Liver (tissue), 9 donors: ENCODE measurements around the gene ANKRD27. TPM values are rescaled to one million over a fixed set of nuclear protein-coding genes. Genes with fewer than 3 reads are reported as not detected.

ENCODE experiments used
- DNase-seq: peaks from one replicate; pipeline ENCODE4 v3.0.0-alpha.2; 2017; ENCODE audit warnings: low spot score
- H3K27ac ChIP-seq, 2 donors: one replicate each; pipeline ENCODE4 v1.7.0; 2013; ENCODE audit warnings: inconsistent platforms in 2 of 2, low read length in 2 of 2, control low read depth in 1 of 2, low read depth in 1 of 2, mild to moderate bottlenecking in 1 of 2
- H3K27me3 ChIP-seq, 4 donors: one replicate each; pipeline versions ENCODE4 v1.6.1 to v1.7.0; 2013; ENCODE audit warnings: low read length in 3 of 4, inconsistent platforms in 1 of 4, mild to moderate bottlenecking in 1 of 4, moderate library complexity in 1 of 4; ENCODE audit not compliant: control insufficient read depth in 4 of 4, insufficient read depth in 4 of 4
- H3K36me3 ChIP-seq, 4 donors: one replicate each; pipeline versions ENCODE4 v1.6.1 to v1.7.0; 2013; ENCODE audit warnings: low read length in 3 of 4, mild to moderate bottlenecking in 3 of 4, low read depth in 1 of 4, moderate library complexity in 1 of 4; ENCODE audit not compliant: control insufficient read depth in 4 of 4, insufficient read depth in 3 of 4
- H3K4me1 ChIP-seq, 4 donors: one replicate each; pipeline versions ENCODE4 v1.6.1 to v1.7.0; 2013; ENCODE audit warnings: low read length in 3 of 4, mild to moderate bottlenecking in 3 of 4, moderate library complexity in 1 of 4; ENCODE audit not compliant: control insufficient read depth in 4 of 4, insufficient read depth in 4 of 4
- H3K4me3 ChIP-seq, 3 donors: one replicate each; pipeline versions ENCODE4 v1.6.1 to v1.7.0; 2013; ENCODE audit warnings: low read length in 3 of 3, control low read depth in 1 of 3, low read depth in 1 of 3, mild to moderate bottlenecking in 1 of 3
- H3K9ac ChIP-seq, 2 donors: one replicate each; pipeline ENCODE4 v1.7.0; 2013; ENCODE audit warnings: low read length in 2 of 2, mild to moderate bottlenecking in 2 of 2, moderate library complexity in 2 of 2, control low read depth in 1 of 2, low read depth in 1 of 2
- H3K9me3 ChIP-seq, 4 donors: one replicate each; pipeline versions ENCODE4 v1.6.1 to v1.7.0; 2013; ENCODE audit warnings: low read length in 3 of 4; ENCODE audit not compliant: control insufficient read depth in 4 of 4
- EGR1 ChIP-seq, 2 donors: IDR thresholded peaks; 2 replicates each; pipeline ENCODE4 v1.6.1; 2016 to 2018; ENCODE audit warnings: antibody characterized with exemption in 2 of 2, low read depth in 2 of 2
- FOXA1 ChIP-seq: IDR thresholded peaks from 2 replicates; pipeline ENCODE4 v1.6.1; 2016; ENCODE audit warnings: antibody characterized with exemption
- FOXA2 ChIP-seq: IDR thresholded peaks from 2 replicates; pipeline ENCODE4 v1.6.1; 2016; ENCODE audit warnings: antibody characterized with exemption
- GABPA ChIP-seq, 2 donors: IDR thresholded peaks in 1 of 2; conservative IDR thresholded peaks in 1 of 2; 2 replicates each; pipeline ENCODE4 v1.6.1; 2016; ENCODE audit warnings: antibody characterized with exemption in 2 of 2, mild to moderate bottlenecking in 1 of 2, moderate library complexity in 1 of 2
- HNF4A ChIP-seq, 2 donors: conservative IDR thresholded peaks; 2 replicates each; pipeline ENCODE4 v1.6.1; 2016; ENCODE audit warnings: antibody characterized with exemption in 2 of 2, mild to moderate bottlenecking in 2 of 2
- HNF4G ChIP-seq: IDR thresholded peaks from 2 replicates; pipeline ENCODE4 v1.6.1; 2016; ENCODE audit warnings: antibody characterized with exemption
- JUND ChIP-seq, 2 donors: IDR thresholded peaks; 2 replicates each; pipeline ENCODE4 v1.6.1; 2016; ENCODE audit warnings: antibody characterized with exemption in 2 of 2
- NR2F2 ChIP-seq: IDR thresholded peaks from 2 replicates; pipeline ENCODE4 v1.6.1; 2016; ENCODE audit warnings: antibody characterized with exemption
- RAD21 ChIP-seq, 2 donors: IDR thresholded peaks; 2 replicates each; pipeline ENCODE4 v1.6.1; 2016; ENCODE audit warnings: antibody characterized with exemption in 2 of 2, mild to moderate bottlenecking in 2 of 2
- RXRA ChIP-seq, 2 donors: IDR thresholded peaks; 2 replicates each; pipeline ENCODE4 v1.6.1; 2017 to 2018; ENCODE audit warnings: antibody characterized with exemption in 2 of 2, mild to moderate bottlenecking in 1 of 2
- SP1 ChIP-seq: IDR thresholded peaks from 2 replicates; pipeline ENCODE4 v1.6.1; 2018; ENCODE audit warnings: antibody characterized with exemption, mild to moderate bottlenecking
- TAF1 ChIP-seq: conservative IDR thresholded peaks from 2 replicates; pipeline ENCODE4 v1.6.1; 2016; ENCODE audit warnings: antibody characterized with exemption, mild to moderate bottlenecking
- YY1 ChIP-seq: IDR thresholded peaks from 2 replicates; pipeline ENCODE4 v1.6.1; 2016; ENCODE audit warnings: antibody characterized with exemption, mild to moderate bottlenecking
- WGBS: extraction: QIAGEN DNeasy Blood & Tissue Kit; methylation state at CpG from one replicate; pipeline ENCODE4 v1.1.7; 2013; 5-methylcytosine and 5-hydroxymethylcytosine counted together
- polyA plus RNA-seq, 2 donors: library from polyadenylated mRNA; stranded (reverse) in 1 of 2; unstranded in 1 of 2; fragments of 200-250 nt in 1 of 2; fragments of >200 nt in 1 of 2; fragmentation: Nextera tagmentation in 1 of 2; extraction: Ambion mirVana in 1 of 2; gene quantifications; one replicate each; pipeline versions ENCODE4 v1.2.1 to v1.2.3, GENCODE V29; 2013 to 2015
- total RNA-seq, 2 donors: library from RNA; depleted of rRNA; stranded (reverse); fragments of >200 nt; gene quantifications; one replicate each; pipeline ENCODE4 v1.2.3, GENCODE V29; 2014
- TF ChIP-seq, protein P1 (sequence below): IDR thresholded peaks from 2 replicates; pipeline ENCODE4 v1.6.1; 2016; ENCODE audit warnings: antibody characterized with exemption
- TF ChIP-seq, protein P2 (sequence below): fragments of 150-350 bp; IDR thresholded peaks from 2 replicates; pipeline ENCODE4 v1.5.1; 2017; ENCODE audit warnings: improper control_type of control experiment, low read depth, low read length; ENCODE audit not compliant: missing input control
- TF ChIP-seq, protein P3 (sequence below): IDR thresholded peaks from 2 replicates; pipeline ENCODE4 v1.6.1; 2016; ENCODE audit warnings: antibody characterized with exemption
- TF ChIP-seq, protein P4 (sequence below): IDR thresholded peaks from 2 replicates; pipeline ENCODE4 v1.6.1; 2016; ENCODE audit warnings: antibody characterized with exemption
- TF ChIP-seq, protein P5 (sequence below): IDR thresholded peaks from 2 replicates; pipeline ENCODE4 v1.6.1; 2016; ENCODE audit warnings: antibody characterized with exemption, mild to moderate bottlenecking
- donor health status: healthy.
- donor health status: healthy.
- donor health status: healthy.
- donor health status: healthy.
- donor health status: healthy.

The ANKRD27 gene
- total and polyA plus RNA-seq, 4 donors = 3.4 to 14.2 (median 7.8) TPM

DNA sequence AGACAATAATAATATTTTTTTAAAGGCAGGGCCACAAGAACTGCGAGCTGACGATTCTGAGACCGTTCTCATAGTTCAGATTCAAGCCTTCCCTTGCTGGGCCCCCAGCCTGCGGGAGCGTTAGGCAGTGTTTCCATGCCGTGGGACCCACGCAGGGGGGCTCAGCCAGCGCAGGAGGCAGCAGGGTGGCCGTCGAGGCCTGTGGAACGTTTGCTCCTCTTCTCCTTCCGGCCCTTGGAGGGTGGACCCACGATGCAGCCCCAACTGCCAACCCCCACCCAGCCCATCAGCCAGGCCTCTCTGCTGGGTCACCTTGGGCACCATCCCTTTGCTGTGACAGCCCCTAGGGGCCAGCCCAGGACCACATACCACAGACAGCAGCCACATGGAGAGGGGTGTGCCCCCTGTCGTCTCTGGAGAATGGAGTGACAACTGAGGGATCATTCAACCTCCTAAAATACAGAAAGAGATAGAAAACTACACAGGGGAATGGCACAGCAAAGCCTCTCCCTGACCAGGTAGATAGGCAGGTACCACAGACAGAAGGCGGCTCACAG is 47.2 kb downstream of the ANKRD27 start:
- no peaks in the 10 kb centered on the region for H3K9me3 ChIP-seq
- TF ChIP-seq SP1 = no peak
- TF ChIP-seq NR2F2 = no peak
- H3K4me1 ChIP-seq = no peaks in the 10 kb centered on the region
- H3K27me3 ChIP-seq = no peaks in the 10 kb centered on the region
- peak; percentile 45 for DNase-seq
- no peak overlapping the region for H3K4me3 ChIP-seq
- peaks cover 3 to 23% (median 6%) of the 10 kb centered on the region in 4 donors for H3K36me3 ChIP-seq
- H3K9ac ChIP-seq = no peak overlapping the region
- H3K27ac ChIP-seq = no peak overlapping the region
- WGBS = 94% methylated on average over 15 of the region's 15 CpGs

DNA sequence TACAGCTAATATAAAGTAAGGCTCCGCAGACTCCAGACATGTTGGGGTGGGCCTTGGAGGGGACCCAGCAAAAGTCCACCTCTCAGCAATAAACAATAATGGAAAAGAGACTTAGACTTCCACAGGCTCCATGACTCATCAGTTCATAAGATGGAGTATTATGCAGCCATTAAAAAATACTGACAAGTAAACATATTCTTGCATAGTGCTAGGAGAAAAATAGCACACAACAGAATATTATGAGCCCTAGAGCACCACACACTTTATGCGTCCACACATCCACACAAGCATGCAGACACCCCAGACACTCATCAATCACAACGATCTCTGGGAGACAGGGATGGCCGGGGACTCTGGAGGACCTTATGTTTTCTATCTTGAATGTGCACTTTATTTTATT is 48.0 kb downstream of the ANKRD27 start:
- no peak for DNase-seq
- H3K27ac ChIP-seq = no peak overlapping the region
- WGBS = 96% methylated on average over 4 of the region's 4 CpGs
- no peak for TF ChIP-seq GABPA (IDR thresholded peaks at IDR 0.05 in 1 of 2, conservative IDR thresholded peaks at IDR 0.05 in 1 of 2)
- no peak for TF ChIP-seq JUND (IDR thresholded peaks at IDR 0.05)
- TF ChIP-seq, protein P1, sequence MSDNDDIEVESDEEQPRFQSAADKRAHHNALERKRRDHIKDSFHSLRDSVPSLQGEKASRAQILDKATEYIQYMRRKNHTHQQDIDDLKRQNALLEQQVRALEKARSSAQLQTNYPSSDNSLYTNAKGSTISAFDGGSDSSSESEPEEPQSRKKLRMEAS = no peak
- no peak for TF ChIP-seq RAD21 (IDR thresholded peaks at IDR 0.05)
- TF ChIP-seq, protein P2, sequence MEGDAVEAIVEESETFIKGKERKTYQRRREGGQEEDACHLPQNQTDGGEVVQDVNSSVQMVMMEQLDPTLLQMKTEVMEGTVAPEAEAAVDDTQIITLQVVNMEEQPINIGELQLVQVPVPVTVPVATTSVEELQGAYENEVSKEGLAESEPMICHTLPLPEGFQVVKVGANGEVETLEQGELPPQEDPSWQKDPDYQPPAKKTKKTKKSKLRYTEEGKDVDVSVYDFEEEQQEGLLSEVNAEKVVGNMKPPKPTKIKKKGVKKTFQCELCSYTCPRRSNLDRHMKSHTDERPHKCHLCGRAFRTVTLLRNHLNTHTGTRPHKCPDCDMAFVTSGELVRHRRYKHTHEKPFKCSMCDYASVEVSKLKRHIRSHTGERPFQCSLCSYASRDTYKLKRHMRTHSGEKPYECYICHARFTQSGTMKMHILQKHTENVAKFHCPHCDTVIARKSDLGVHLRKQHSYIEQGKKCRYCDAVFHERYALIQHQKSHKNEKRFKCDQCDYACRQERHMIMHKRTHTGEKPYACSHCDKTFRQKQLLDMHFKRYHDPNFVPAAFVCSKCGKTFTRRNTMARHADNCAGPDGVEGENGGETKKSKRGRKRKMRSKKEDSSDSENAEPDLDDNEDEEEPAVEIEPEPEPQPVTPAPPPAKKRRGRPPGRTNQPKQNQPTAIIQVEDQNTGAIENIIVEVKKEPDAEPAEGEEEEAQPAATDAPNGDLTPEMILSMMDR = no peak
- no peak for TF ChIP-seq NR2F2
- TF ChIP-seq TAF1 = no peak
- no peak for TF ChIP-seq HNF4G
- no peak for TF ChIP-seq FOXA2
- TF ChIP-seq, protein P3, sequence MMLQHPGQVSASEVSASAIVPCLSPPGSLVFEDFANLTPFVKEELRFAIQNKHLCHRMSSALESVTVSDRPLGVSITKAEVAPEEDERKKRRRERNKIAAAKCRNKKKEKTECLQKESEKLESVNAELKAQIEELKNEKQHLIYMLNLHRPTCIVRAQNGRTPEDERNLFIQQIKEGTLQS = no peak
- TF ChIP-seq, protein P4, sequence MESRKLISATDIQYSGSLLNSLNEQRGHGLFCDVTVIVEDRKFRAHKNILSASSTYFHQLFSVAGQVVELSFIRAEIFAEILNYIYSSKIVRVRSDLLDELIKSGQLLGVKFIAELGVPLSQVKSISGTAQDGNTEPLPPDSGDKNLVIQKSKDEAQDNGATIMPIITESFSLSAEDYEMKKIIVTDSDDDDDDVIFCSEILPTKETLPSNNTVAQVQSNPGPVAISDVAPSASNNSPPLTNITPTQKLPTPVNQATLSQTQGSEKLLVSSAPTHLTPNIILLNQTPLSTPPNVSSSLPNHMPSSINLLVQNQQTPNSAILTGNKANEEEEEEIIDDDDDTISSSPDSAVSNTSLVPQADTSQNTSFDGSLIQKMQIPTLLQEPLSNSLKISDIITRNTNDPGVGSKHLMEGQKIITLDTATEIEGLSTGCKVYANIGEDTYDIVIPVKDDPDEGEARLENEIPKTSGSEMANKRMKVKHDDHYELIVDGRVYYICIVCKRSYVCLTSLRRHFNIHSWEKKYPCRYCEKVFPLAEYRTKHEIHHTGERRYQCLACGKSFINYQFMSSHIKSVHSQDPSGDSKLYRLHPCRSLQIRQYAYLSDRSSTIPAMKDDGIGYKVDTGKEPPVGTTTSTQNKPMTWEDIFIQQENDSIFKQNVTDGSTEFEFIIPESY = no peak
- no peak for TF ChIP-seq FOXA1
- TF ChIP-seq, protein P5, sequence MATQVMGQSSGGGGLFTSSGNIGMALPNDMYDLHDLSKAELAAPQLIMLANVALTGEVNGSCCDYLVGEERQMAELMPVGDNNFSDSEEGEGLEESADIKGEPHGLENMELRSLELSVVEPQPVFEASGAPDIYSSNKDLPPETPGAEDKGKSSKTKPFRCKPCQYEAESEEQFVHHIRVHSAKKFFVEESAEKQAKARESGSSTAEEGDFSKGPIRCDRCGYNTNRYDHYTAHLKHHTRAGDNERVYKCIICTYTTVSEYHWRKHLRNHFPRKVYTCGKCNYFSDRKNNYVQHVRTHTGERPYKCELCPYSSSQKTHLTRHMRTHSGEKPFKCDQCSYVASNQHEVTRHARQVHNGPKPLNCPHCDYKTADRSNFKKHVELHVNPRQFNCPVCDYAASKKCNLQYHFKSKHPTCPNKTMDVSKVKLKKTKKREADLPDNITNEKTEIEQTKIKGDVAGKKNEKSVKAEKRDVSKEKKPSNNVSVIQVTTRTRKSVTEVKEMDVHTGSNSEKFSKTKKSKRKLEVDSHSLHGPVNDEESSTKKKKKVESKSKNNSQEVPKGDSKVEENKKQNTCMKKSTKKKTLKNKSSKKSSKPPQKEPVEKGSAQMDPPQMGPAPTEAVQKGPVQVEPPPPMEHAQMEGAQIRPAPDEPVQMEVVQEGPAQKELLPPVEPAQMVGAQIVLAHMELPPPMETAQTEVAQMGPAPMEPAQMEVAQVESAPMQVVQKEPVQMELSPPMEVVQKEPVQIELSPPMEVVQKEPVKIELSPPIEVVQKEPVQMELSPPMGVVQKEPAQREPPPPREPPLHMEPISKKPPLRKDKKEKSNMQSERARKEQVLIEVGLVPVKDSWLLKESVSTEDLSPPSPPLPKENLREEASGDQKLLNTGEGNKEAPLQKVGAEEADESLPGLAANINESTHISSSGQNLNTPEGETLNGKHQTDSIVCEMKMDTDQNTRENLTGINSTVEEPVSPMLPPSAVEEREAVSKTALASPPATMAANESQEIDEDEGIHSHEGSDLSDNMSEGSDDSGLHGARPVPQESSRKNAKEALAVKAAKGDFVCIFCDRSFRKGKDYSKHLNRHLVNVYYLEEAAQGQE = no peak
- no peak for TF ChIP-seq RXRA (IDR thresholded peaks at IDR 0.05)
- TF ChIP-seq YY1 = no peak
- TF ChIP-seq EGR1 (IDR thresholded peaks at IDR 0.05; ENCODE audit: low read depth in 2 of 2) = no peak
- TF ChIP-seq HNF4A (conservative IDR thresholded peaks at IDR 0.05) = no peak
- no peak for TF ChIP-seq SP1
- peaks cover 3 to 29% (median 6%) of the 10 kb centered on the region in 4 donors for H3K36me3 ChIP-seq
- no peak overlapping the region for H3K9ac ChIP-seq
- H3K4me1 ChIP-seq = no peaks in the 10 kb centered on the region
- no peaks in the 10 kb centered on the region for H3K27me3 ChIP-seq
- no peak overlapping the region for H3K4me3 ChIP-seq
- no peaks in the 10 kb centered on the region for H3K9me3 ChIP-seq
